ENCODE measurements around the gene CARD19.

- no peak for TF ChIP-seq CTCF (IDR thresholded peaks at IDR 0.05; ENCODE audit: low read length)
- TF ChIP-seq EZH2 (optimal IDR thresholded peaks at IDR 0.05; ENCODE audit: low read depth, low read length) = no peak
Observed at GRCh38 chr9:93133681-93134014, 37.6 kb downstream of the CARD19 start.

Data from MM.1S (cell line).